ENCODE results near the gene IL1R1. TPM values are rescaled to one million over a fixed set of nuclear protein-coding genes. Genes with fewer than 3 reads are reported as not detected.

IL1R1 gene
- total and polyA plus RNA-seq, 10 of the 15 experiments (the other 5 are each of a cell fraction or from before 2014, with no cell fraction given): 0.17 to 13.2 (median 0.53) TPM

- ATAC-seq (no peak), FAIRE-seq (no peak), DNase-seq (ENCODE audit: low read depth, low spot score) (no peak)
- no peak overlapping the region for H3K4me3 ChIP-seq
- H3K79me2 ChIP-seq (ENCODE audit: control insufficient read depth, insufficient read depth, low read length): no peaks in the 10 kb centered on the region
- intact Hi-C loops (cut with micrococcal nuclease; ENCODE audit: unreplicated experiment): loop anchor here (1.0 to 2.0 kb wide), 2 partner anchors 16 to 75 kb away; no protein-coding TSS in a partner anchor
- TF ChIP-seq PKNOX1 (IDR thresholded peaks at IDR 0.05) (no peak), MAX (IDR thresholded peaks at IDR 0.05; ENCODE audit: low read depth, low read length) (no peak), NR2F1 (conservative IDR thresholded peaks at IDR 0.05) (no peak), MEF2A (IDR thresholded peaks at IDR 0.05; ENCODE audit: insufficient read depth, low read depth, low read length) (no peak), SP1 (IDR thresholded peaks at IDR 0.05; ENCODE audit: low read depth, low read length) (no peak), CHD4 (IDR thresholded peaks at IDR 0.05) (no peak), NFYB (IDR thresholded peaks at IDR 0.05; ENCODE audit: insufficient read depth, low read depth, low read length) (no peak), SMARCA5 (IDR thresholded peaks at IDR 0.05) (no peak), BMI1 (IDR thresholded peaks at IDR 0.05; ENCODE audit: borderline replicate concordance) (no peak), EP300 (IDR thresholded peaks at IDR 0.05; ENCODE audit: borderline replicate concordance in 1 of 2, control insufficient read depth in 1 of 2, low read depth in 2 of 2, low read length in 2 of 2) (no peak), POLR2AphosphoS5 (IDR thresholded peaks at IDR 0.05; ENCODE audit: low read length) (no peak), KAT2A (conservative IDR thresholded peaks at IDR 0.05; ENCODE audit: control insufficient read depth, low read depth, low read length) (no peak)
- H4K20me1 ChIP-seq (ENCODE audit: control insufficient read depth, insufficient read depth): no peaks in the 10 kb centered on the region
- H3K27ac ChIP-seq (ENCODE audit: control insufficient read depth, insufficient read depth): no peak overlapping the region
- no peak overlapping the region for H2AFZ ChIP-seq (ENCODE audit: control insufficient read depth, low read depth, low read length)
- ChIA-PET CTCF (interaction anchor here (0.6 to 1.2 kb wide), 6 partner anchors 14 to 139 kb away, joined by 3 to 5 read pairs (median 3); no protein-coding TSS in a partner anchor), RAD21 (ENCODE audit: unreplicated experiment) (interaction anchor here (1.9 to 2.1 kb wide), 2 partner anchors 16 to 75 kb away, joined by 7 to 9 read pairs; no protein-coding TSS in a partner anchor), POLR2A (interaction anchor here (1.0 to 1.5 kb wide), 2 partner anchors 11 to 16 kb away, joined by 3 read pairs; no protein-coding TSS in a partner anchor), SMC1A (ENCODE audit: uncharacterized antibody, unreplicated experiment) (interaction anchor here (1.2 to 2.8 kb wide), 9 partner anchors 8 to 75 kb away, joined by 3 to 14 read pairs (median 5); no protein-coding TSS in a partner anchor)
- H3K36me3 ChIP-seq (ENCODE audit: control insufficient read depth in 2 of 2, insufficient read depth in 2 of 2, low read length in 1 of 2): no peaks in the 10 kb centered on the region
- WGBS (ENCODE audit: insufficient coverage, insufficient replicate concordance, low lambda C conversion rate, missing lambda C conversion rate): 17% methylated on average over 7 of the region's 7 CpGs
- H3K27me3 ChIP-seq (replicated peaks in 1 of 2; ENCODE audit: control insufficient read depth in 2 of 2, insufficient read depth in 2 of 2, low read length in 1 of 2): no peaks in the 10 kb centered on the region
- in situ Hi-C loops (cut with MboI): no loop called here
- no peak overlapping the region for H3K9ac ChIP-seq (ENCODE audit: control insufficient read depth, insufficient read depth, low read length)
- no peaks in the 10 kb centered on the region for H3K4me1 ChIP-seq (ENCODE audit: control insufficient read depth, insufficient read depth, low read length)
- H3K4me2 ChIP-seq (ENCODE audit: control insufficient read depth, insufficient read depth): no peak overlapping the region
- no peaks in the 10 kb centered on the region; the same call in 1 of the 3 replicates for H3K9me3 ChIP-seq (replicated peaks; ENCODE audit: control insufficient read depth, insufficient read depth, low read length)
- no TSS peak for BruUV-seq (replicated peaks)
Measured at GRCh38 chr2:102099536-102100298, 42.8 kb upstream of the IL1R1 start.
